Right cardiac atrium (tissue), 5 donors: ENCODE results near the gene DPP10. TPM values are rescaled to one million over a fixed set of nuclear protein-coding genes. Genes with fewer than 3 reads are reported as not detected.

ENCODE experiments used
- ATAC-seq, 2 donors: fragments of 200-7000 bp; cut with Tn5 transposase; one replicate each; pipeline versions ENCODE4 v1.8.0 to v1.9.1; 2020; ENCODE audit warnings: moderate library complexity in 2 of 2, mild to moderate bottlenecking in 1 of 2
- DNase-seq, 3 donors: peaks; one replicate each; pipeline ENCODE4 v3.0.0-alpha.2; 2020
- H3K27ac ChIP-seq: one replicate; pipeline ENCODE4 v1.5.1; 2013; ENCODE audit warnings: mild to moderate bottlenecking, low read length, control low read depth, moderate library complexity
- H3K27me3 ChIP-seq: one replicate; pipeline ENCODE4 v1.6.1; 2013; ENCODE audit not compliant: control insufficient read depth, insufficient read depth
- H3K4me1 ChIP-seq: one replicate; pipeline ENCODE4 v1.6.1; 2013; ENCODE audit warnings: low read length; ENCODE audit not compliant: control insufficient read depth, insufficient read depth
- H3K4me3 ChIP-seq: one replicate; pipeline ENCODE4 v1.5.1; 2013; ENCODE audit warnings: low read length, control low read depth
- H3K9me3 ChIP-seq: one replicate; pipeline ENCODE4 v1.6.1; 2013; ENCODE audit warnings: low read length; ENCODE audit not compliant: control insufficient read depth
- WGBS: extraction: QIAGEN DNeasy Blood & Tissue Kit; methylation state at CpG from one replicate; pipeline ENCODE4 v1.1.7; 2013; 5-methylcytosine and 5-hydroxymethylcytosine counted together
- intact Hi-C, 4 donors: fragments of 100-400 bp; cut with DNase I; formaldehyde crosslinking; loops; one replicate each; pipeline versions ENCODE4 v1.11.0 to v1.14.0; 2022 to 2023
- polyA plus RNA-seq: library from polyadenylated mRNA; stranded (reverse); fragments of 200-250 nt; gene quantifications from one replicate; pipeline ENCODE4 v1.2.3, GENCODE V29; 2013
- total RNA-seq, 4 donors: library from RNA; stranded (reverse); fragmentation: NEBNext Ultra II Directional; extraction: Animal tissue kit (Norgen Biotek cat#: 25700); gene quantifications; one replicate each; pipeline ENCODE4 v1.2.1, GENCODE V29; 2021
- donor health status: healthy with polysubstance abuse.
- donor health status: DM: no; HTN: yes; CAD: no.
- donor health status: DM: no; HTN: no; CAD: no.
- donor health status: DM: no; HTN: yes; CAD: no; lungs with severe emphysema.
- donor health status: DM: yes; HTN: yes; CAD: no.

The DPP10 gene
- total and polyA plus RNA-seq, 5 donors, result 0.05 to 0.74 (median 0.23) TPM; not detected in 2

DNA sequence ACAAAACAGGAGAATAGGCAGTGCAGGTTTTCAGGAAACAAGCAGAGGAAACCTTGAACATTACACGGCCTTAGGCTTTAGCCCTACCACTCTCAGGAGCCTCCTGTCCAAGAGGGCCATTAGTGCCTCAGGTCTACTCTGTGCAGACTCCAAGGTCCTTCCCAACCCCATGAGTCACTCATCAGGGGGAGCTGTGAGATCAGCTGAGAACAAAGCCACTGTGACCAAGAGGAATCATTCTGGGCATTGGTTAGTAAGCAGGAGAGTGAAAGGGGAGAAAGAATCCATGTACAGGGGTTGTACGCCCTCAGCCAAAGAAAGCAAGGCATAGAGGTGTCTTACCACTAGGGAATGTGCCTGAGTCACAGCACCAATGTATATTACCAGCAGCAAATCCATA is 680.3 kb downstream of the DPP10 start:
- 73% methylated on average over 2 of the region's 2 CpGs for WGBS
- no peaks in the 10 kb centered on the region for H3K4me1 ChIP-seq
- no peak overlapping the region for H3K4me3 ChIP-seq
- no peaks in the 10 kb centered on the region for H3K27me3 ChIP-seq
- intact Hi-C loops, result no loop called here
- no peak overlapping the region for H3K27ac ChIP-seq
- no peak for ATAC-seq
- DNase-seq, result no peak
- no peaks in the 10 kb centered on the region for H3K9me3 ChIP-seq

DNA sequence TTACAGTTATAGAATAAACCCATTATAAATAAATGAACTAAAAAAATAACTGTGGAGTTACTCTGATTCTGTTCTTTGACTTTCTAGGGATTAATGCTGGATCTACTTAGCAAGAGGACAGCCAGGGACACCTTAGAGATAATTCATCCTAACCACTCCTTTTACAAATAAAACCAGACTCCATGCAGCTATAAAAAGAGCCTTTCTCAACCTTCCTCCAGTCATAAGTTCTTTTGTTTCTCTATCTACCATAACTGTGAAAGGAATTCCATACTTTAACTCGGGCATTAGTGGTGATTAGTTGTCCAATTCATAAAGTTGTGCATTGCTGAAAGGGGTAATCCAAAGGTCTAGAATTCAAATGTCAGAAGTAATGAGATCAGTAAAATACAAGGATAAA is 682.4 kb downstream of the DPP10 start:
- 23% methylated on average over 1 of the region's 1 CpG for WGBS
- H3K4me1 ChIP-seq, result no peaks in the 10 kb centered on the region
- ATAC-seq, result no peak
- no peak overlapping the region for H3K27ac ChIP-seq
- no peak for DNase-seq
- H3K27me3 ChIP-seq, result no peaks in the 10 kb centered on the region
- intact Hi-C loops, result no loop called here
- no peak overlapping the region for H3K4me3 ChIP-seq
- no peaks in the 10 kb centered on the region for H3K9me3 ChIP-seq

DNA sequence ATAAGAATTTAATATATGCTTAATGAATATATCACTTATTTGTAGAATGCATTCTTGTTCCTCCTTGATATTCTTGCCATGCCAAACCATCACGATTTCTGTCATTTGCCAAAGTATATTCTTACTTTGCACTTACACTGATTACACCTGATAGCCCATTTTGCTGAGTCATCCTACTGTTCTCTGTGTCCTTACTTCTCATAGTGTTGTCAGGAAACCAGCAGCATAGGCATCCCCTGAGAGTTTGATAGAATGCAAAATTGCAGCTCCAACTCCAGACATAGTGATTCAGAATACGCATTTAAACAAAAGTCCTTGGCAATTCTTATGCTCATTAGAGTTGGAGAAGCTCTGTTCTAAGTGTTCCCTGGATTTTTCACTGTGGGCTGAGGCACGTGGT is 687.1 kb downstream of the DPP10 start:
- intact Hi-C loops, result no loop called here
- whole genome bisulfite sequencing, result 61% methylated on average over 3 of the region's 3 CpGs
- ATAC-seq, result no peak

DNA sequence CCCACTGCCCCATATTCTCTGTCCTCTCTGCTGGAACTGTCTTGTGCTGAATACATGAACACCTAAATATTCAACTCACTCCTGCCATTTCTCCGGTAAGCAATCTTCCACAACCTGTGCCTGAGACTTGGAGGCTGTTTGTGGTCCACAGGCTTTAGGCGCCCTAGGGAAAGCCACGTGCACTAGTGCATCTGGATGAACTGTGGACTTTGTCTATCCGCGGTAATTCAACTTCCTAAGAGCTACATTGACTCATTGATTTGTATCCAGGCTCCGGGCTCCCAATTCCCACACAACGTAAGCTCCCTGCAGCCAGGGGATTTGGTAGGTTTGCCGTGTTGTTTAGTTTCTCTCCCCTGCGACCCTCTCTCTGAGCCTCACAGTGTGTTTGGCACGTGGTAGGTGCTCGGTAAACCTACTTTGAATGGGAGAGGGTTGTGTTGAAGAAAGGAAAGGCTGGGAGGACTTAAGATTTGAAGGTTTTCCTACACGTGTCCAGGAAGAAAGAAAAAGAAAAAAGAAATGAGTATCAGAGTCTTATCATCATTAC is 718.2 kb downstream of the DPP10 start:
- Histone ChIP-seq H3K27me3 (no peaks in the 10 kb centered on the region), H3K9me3 (no peaks in the 10 kb centered on the region), H3K27ac (no peak overlapping the region), H3K4me3 (no peak overlapping the region), H3K4me1 (no peaks in the 10 kb centered on the region)
- intact Hi-C loops, result no loop called here
- no peak for ATAC-seq
- DNase-seq, result no peak
- 41% methylated on average over 12 of the region's 12 CpGs for WGBS

More for the DNA sequence above, 687.1 kb downstream of the DPP10 start:
- H3K4me1 ChIP-seq, result no peaks in the 10 kb centered on the region
- no peak overlapping the region for H3K27ac ChIP-seq
- no peak overlapping the region for H3K4me3 ChIP-seq
- H3K27me3 ChIP-seq, result no peaks in the 10 kb centered on the region
- no peak for DNase-seq
- no peaks in the 10 kb centered on the region for H3K9me3 ChIP-seq

DNA sequence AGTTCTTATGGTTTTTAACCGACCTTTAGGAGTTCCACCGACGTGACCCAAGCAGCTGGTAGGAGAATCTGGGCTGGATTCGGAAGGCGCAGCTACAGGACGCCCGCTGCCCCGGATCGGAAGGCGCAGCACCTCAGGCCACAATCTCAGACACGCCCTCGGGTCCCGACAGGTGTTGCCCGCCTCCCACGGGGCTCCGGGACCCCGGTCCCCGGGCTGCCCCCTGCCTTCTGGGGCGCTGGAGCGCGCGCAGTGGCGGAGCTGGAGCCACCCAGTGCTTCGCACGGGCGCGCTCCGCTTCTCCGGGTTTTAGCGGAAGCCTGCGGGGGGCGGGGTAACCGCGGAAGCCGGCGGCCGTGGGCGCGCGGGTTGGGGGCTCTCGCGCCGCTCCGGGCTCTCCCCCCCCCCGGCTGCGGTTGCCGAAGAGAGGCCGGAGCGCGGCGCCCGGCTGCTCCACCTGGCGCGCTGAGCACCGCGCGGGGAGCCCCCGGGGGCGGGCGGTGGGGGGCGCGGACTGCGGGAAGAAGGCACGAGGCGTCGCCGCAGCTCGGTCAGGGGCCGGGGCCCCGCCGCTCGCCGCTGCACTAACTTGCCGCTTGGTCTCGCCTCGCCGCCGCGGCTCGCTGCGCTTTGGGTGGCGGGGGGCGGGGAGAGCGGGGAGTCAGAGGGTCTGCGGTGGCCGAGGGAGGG is 718.8 kb downstream of the DPP10 start:
- peak in 2 of 3 donors; percentile 39 to 43 for DNase-seq
- H3K9me3 ChIP-seq, result no peaks in the 10 kb centered on the region
- no peaks in the 10 kb centered on the region for H3K4me1 ChIP-seq
- ATAC-seq, result peak in 1 of 2 donors; percentile 33
- 1% methylated on average over 86 of the region's 86 CpGs for WGBS
- peak overlapping the region; percentile 44 for H3K4me3 ChIP-seq
- H3K27me3 ChIP-seq, result no peaks in the 10 kb centered on the region
- H3K27ac ChIP-seq, result no peak overlapping the region
- intact Hi-C loops, result no loop called here

DNA sequence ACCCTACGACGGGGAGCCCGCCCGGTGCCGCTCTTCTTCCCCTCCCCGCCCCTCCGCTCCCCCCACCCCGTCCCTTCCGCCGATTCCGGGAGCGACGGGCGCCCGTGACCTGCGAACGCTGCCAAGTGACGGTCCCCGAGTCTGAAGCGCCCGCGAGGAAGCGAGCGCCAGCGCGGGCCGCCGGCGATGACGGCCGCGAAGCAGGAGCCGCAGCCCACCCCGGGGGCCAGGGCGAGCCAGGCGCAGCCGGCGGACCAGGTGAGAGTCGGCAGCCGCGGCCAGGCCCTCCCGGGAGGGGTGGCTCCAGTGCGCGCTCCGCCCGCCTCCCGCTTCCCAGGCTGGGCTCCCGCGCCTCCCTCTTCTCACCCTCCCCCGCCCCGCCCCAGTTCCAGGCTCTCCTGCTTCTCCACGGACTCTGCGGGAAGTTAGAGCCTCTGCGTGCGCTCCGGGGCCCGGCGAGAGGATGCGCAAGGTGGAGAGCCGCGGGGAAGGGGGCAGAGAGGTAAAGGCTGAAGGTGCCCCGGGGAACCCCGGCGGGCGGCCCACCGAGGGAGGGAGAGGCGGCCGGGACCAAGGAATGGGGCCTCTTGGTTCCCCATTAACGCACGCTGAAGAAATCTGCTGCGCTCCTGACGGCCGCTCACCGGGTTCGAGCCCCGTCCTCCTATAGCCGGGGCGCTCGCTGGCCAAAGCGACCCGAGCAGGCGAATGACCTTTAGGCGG is 719.5 kb downstream of the DPP10 start:
- Histone ChIP-seq H3K27ac (no peak overlapping the region), H3K4me3 (peak overlapping the region; percentile 44), H3K4me1 (no peaks in the 10 kb centered on the region), H3K27me3 (no peaks in the 10 kb centered on the region), H3K9me3 (no peaks in the 10 kb centered on the region)
- intact Hi-C loops, result no loop called here
- peak in 2 of 3 donors; percentile 36 to 42 for DNase-seq
- 2% methylated on average over 83 of the region's 83 CpGs for WGBS
- peak in 1 of 2 donors; percentile 60 for ATAC-seq

DNA sequence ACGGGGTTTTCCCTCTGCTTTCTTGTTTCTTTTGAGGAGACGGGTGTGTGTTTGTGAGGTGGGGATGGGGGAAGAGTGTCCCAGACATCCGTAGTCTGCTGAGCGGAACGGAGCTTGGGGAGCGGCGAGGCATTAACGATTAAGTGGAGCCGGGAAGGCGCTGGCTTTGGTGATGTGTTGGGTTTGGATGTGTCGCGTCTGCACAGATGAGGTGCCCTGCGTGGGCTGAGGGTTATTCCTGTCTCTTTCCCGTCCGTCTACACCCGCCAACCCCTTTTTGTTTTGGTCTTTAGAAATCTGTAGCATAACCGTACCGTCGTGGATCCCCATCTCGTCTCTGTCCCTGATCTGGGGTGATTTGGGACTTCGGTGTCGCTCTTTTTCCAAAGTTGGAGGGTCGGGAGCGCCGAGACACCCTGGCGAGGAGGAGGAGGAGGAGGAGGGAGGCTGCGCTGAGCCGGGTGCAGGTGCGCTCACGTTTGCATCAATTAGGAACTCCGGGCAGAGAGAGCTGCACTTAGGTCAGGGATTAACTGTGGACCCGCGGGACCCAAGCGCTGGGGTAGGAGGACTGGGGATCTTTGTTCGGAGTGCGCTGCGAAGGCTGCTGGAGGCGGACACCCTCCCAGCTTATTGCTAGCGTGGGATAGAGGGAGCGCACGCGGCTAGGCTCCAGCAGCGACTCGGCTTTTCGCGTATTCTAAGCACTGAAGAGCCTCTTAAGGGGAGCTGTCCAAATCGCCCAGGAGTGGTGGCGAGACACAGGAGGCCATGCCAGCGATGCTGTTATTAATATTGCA is 720.3 kb downstream of the DPP10 start:
- H3K4me3 ChIP-seq, result no peak overlapping the region
- DNase-seq, result peak in 1 of 3 donors; percentile 35
- ATAC-seq, result no peak

DNA sequence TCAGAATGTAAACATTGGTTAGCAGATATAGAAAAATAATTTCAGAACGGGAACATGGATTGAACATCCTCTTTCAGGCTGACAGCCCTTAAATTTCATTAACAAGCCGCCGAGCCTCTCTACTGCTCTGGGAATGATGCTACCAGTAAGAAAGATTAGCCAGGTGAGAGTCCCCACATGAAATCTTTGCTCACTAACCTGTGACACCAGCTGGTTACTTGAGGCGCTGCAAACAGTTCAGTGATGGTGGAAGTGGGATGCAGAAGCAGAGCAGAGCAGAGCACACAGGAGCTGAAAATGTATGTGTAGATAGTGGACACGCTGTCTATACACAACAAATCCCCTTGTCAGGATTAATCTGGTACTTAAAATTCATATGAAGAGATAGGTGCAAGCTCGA is 721.1 kb downstream of the DPP10 start:
- Histone ChIP-seq H3K4me3 (no peak overlapping the region), H3K27ac (no peak overlapping the region), H3K27me3 (no peaks in the 10 kb centered on the region), H3K9me3 (no peaks in the 10 kb centered on the region), H3K4me1 (no peaks in the 10 kb centered on the region)
- DNase-seq, result no peak
- intact Hi-C loops, result no loop called here
- ATAC-seq, result no peak
- WGBS, result 60% methylated on average over 6 of the region's 6 CpGs

More for the DNA sequence above, 720.3 kb downstream of the DPP10 start:
- no peaks in the 10 kb centered on the region for H3K9me3 ChIP-seq
- intact Hi-C loops, result no loop called here
- no peaks in the 10 kb centered on the region for H3K27me3 ChIP-seq
- H3K4me1 ChIP-seq, result no peaks in the 10 kb centered on the region
- H3K27ac ChIP-seq, result no peak overlapping the region
- WGBS, result 2% methylated on average over 49 of the region's 49 CpGs

DNA sequence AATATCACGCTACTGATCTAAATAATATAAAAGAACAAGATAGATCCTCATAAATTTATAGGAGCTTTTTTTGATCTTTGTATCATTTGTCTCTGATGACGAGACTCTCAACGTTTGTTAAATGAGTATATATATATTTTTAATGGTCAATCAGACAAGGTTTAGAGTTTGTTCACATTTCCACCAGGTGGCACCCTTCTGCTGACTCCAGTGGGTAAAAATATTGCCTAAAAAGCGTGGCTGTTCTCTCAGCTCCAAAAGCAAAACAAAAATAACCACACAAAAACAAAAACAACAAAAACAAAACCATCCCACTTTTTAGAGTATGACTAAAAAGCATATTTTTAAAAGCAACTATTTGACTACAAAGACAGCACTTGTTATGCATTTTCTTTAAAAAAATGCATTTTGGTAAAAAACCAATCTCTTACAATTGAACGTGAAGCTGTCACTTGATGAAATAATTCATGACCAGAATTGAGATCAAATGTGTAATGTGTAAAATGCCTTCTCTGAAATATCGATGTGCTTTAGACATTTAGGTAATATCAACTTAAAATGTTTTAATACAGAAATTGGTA is 723.2 kb downstream of the DPP10 start:
- Histone ChIP-seq H3K9me3 (no peaks in the 10 kb centered on the region), H3K27ac (no peak overlapping the region), H3K4me1 (no peaks in the 10 kb centered on the region), H3K27me3 (no peaks in the 10 kb centered on the region), H3K4me3 (no peak overlapping the region)
- no peak for ATAC-seq
- intact Hi-C loops, result no loop called here
- DNase-seq, result no peak
- 38% methylated on average over 6 of the region's 6 CpGs for WGBS

DNA sequence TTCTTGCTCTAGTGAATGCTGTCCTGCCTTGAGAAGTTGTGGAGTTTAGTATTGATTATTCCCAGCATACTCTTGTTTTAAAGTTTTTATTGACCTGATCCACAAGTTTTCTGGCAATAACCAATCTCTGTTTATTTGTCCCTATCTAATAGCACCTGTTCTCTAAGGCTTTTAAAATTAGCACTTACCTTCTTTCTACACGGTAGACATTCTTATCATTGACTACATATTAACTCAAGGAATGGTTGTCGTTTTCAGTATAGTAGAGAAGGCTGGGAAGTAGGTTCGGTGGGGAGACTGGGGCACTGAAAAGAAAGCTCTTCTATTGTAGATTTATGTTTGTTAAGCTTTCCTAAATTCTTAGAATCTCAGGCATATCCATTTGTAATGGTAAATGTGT is 726.0 kb downstream of the DPP10 start:
- WGBS, result 63% methylated on average over 3 of the region's 3 CpGs
- intact Hi-C loops, result no loop called here
- no peaks in the 10 kb centered on the region for H3K27me3 ChIP-seq
- no peak for DNase-seq
- no peak overlapping the region for H3K27ac ChIP-seq
- no peaks in the 10 kb centered on the region for H3K9me3 ChIP-seq
- no peak for ATAC-seq
- H3K4me1 ChIP-seq, result no peaks in the 10 kb centered on the region
- no peak overlapping the region for H3K4me3 ChIP-seq
